Left ventricle myocardium superior (tissue), 1 donor: ENCODE data around the gene POLR2F. TPM values are rescaled to one million over a fixed set of nuclear protein-coding genes. Genes with fewer than 3 reads are reported as not detected.

Experiments used
- ATAC-seq: fragments of 200-7000 bp; cut with Tn5 transposase; one replicate; pipeline ENCODE4 v1.9.1; 2020; ENCODE audit warnings: mild to moderate bottlenecking, moderate library complexity
- DNase-seq: peaks from one replicate; pipeline ENCODE4 v3.0.0-alpha.2; 2020
- intact Hi-C: fragments of 100-400 bp; cut with micrococcal nuclease; formaldehyde crosslinking; loops from one replicate; pipeline ENCODE4 v1.11.0; 2022
- total RNA-seq: library from RNA; stranded (reverse); fragmentation: NEBNext Ultra II Directional; extraction: Animal tissue kit (Norgen Biotek cat#: 25700); gene quantifications from one replicate; pipeline ENCODE4 v1.2.1, GENCODE V29; 2021
- donor health status: DM: no; HTN: yes; CAD: no; lungs with severe emphysema.

POLR2F gene
- total RNA-seq, 1 donor from 2014 or later = 90.7 TPM

DNA sequence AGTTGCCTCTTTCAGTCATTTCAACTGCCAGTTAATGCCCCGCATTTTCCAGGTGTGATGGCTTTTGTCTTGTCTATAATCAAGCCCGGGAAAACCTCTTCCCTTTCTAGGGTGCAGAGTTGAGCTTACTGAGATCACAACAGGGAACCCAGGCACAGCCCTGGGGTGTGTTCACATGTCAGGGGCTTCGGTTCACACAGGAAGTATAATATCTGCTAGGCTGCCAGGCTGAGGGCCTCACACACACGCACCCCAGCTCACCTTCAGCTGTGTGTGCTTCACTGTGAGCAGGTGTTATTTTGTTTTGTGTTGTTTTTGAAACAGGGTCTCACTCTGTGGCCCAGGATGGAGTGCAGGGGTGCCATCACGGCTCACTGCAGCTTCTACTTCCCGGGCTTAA, 40.5 kb downstream of the POLR2F start:
- intact Hi-C loops = no loop called here
- DNase-seq = no peak
- ATAC-seq = no peak

- DNase-seq (no peak), ATAC-seq (no peak)
- intact Hi-C loops = no loop called here
Observed at GRCh38 chr22:37994982-37995381, 41.5 kb downstream of the POLR2F start.

DNA sequence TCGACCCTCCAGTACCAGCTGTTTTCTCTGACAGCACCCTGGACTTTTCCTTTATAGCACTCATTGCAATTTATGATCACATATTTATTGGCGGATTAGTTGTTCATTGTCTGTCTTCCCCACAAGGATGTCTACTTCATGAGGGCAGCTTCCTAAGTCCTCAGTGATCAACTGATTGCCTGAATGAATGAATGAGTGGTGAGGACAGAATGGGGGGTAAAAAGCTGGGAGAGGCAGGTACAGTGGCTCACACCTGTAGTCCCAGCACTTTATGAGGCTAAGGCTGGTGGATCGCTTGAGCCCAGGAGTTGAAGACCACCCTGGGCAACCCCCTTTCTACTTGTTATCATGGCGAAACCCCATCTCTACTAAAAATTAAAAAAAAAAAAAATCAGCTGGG, 42.0 kb downstream of the POLR2F start:
- ATAC-seq = no peak
- DNase-seq = no peak
- intact Hi-C loops = no loop called here

- DNase-seq = no peak
- peak; percentile 32 for ATAC-seq
- intact Hi-C loops = no loop called here
Observed at GRCh38 chr22:37996079-37996478, 42.6 kb downstream of the POLR2F start.

DNA sequence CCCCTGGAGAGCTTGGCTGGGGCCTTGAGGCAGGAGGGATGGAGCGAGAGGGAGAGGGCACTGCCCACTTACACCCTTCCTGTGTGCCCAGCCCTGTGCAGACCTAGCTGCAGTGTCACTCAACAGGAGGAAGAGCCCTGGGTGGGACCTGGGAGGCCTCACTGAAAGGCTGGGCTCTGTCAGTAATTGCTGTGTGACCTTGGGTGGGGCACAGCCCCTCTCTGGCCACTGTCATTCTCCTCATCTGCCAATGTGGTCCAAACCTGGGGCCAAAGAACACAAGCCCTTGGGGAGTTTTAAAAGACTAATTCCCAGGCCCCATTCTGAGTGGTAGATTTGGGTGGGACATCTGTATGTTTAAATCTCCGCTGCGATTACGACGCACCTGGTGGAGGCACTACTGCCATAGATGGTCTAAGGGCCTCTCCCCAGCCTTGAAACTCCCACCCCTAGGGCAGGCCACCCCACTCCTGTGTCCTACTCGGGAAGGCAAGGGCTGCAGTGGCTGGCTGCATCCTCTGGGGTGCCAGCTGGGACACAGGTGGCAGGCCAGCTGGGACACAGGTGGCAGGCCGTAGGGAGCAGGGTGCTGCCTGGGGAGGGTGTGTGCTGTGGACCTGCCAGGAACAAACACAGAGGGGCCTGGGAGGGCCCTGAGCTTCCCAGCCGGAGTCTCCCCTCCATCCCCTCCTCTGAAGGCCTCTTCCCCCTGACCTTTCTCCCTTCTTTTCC, 43.2 kb downstream of the POLR2F start:
- no peak for DNase-seq
- ATAC-seq = no peak
- intact Hi-C loops = no loop called here

- no peak for DNase-seq
- intact Hi-C loops = no loop called here
- ATAC-seq = peak; percentile 16
Observed at GRCh38 chr22:37998543-37998942, 45.0 kb downstream of the POLR2F start.

- ATAC-seq (no peak), DNase-seq (no peak)
- intact Hi-C loops = no loop called here
Observed at GRCh38 chr22:37999236-37999635, 45.7 kb downstream of the POLR2F start.

GRCh38 chr22:37999640-38000272, 46.3 kb downstream of the POLR2F start:
- DNase-seq = no peak
- intact Hi-C loops = no loop called here
- peak; percentile 23 for ATAC-seq

DNA sequence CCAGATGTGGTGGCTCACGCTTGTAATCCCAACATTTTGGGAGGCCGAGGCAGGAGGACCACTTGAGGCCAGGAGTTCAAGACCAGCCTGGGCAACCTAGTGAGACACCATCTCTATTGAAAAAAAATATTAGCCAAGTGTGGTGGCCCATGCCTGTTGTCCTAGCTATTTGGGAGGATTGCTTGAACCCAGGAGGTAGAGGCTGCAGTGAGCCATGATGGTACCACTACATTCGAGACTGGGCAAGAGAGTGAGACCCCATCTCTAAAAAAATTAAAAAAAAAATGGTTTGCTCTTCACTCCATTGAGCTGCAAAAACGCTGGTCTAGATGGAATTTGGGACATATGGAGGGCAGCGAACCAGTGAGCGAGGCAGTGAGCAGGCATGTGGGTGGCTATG, 52.4 kb downstream of the POLR2F start:
- DNase-seq (no peak), ATAC-seq (no peak)
- intact Hi-C loops = no loop called here

DNA sequence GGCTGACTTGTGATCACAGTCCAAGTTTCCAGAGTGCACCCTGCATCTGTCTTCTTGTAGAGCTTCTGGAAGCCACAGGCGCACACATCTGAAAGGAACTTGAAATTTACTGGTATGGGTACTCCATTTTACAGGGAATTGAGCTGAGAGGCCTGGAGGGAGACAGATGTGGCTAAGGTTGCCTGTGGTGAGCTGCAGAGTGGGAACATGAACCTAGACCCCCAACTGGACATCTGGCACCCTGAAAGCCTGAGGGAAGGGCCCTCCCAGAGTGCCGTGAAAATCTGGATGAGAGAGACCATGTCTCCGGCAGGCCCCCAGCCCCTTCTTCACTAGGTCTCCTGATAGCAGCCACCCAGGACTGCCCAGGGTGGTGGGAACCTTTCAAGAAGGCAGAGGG, 53.4 kb downstream of the POLR2F start:
- DNase-seq (no peak), ATAC-seq (no peak)
- intact Hi-C loops = no loop called here

- ATAC-seq (no peak), DNase-seq (no peak)
- intact Hi-C loops = no loop called here
Observed at GRCh38 chr22:38007330-38007902, 53.9 kb downstream of the POLR2F start.

DNA sequence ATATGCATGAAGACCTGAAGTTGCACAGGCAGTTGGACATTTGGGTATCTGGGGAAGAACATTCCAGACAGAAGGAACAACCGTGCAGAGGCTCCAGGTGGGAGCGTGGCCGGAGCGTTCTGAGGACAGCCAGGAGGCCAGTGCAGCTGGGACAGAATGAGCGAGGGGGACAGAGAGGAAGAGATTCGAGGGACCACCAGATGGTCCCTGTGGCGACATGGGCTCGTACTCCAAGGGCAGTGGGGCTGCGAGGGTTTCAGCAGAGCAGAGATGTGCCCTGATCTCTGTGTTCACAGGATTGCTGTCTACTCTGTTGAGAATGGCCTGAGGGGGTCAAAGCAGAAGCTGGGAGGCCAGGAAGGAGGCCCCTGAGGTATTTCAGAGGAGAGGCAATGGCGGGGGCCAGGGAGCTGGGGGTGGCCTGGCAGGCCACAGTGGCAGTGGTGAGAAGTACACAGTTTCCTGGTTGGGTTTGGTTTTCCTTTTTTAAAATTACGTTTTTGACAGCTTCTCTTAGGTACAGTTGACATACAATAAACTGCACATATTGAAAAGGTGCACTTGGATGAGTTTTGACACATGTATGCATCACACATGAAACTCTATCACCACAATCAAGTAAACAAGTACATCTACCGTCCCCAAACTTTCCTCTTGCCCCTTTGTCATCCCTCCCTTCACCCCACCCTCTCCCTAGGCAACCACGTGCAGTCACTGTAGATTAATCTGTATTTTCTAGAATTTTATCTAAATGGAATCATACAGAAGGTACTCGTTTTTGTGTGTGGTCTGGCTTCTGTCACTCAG, 55.7 kb downstream of the POLR2F start:
- ATAC-seq (no peak), DNase-seq (no peak)
- intact Hi-C loops = no loop called here

DNA sequence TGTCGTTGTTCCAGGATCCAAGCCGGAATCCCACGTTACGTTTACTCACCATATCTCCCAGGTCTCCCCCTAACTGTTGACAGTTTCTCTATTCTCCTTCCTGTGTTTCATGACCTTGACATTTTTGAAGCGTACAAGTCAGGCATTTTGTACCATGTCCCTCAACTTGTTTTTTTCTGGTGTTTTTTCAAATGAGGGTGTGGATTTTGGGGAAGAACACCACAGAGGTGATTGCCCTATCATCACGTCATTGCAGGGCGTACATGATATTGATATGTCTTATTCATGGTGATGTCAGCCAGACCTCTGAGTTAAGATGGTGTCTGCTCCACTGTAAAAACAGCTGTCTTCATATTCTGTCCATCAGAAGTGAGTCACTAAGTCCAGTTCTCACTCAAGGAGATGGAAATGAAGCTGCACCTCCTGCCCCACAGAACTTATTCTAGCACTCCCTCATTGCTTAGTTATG, 59.1 kb downstream of the POLR2F start:
- ATAC-seq (no peak), DNase-seq (no peak)
- intact Hi-C loops = no loop called here

DNA sequence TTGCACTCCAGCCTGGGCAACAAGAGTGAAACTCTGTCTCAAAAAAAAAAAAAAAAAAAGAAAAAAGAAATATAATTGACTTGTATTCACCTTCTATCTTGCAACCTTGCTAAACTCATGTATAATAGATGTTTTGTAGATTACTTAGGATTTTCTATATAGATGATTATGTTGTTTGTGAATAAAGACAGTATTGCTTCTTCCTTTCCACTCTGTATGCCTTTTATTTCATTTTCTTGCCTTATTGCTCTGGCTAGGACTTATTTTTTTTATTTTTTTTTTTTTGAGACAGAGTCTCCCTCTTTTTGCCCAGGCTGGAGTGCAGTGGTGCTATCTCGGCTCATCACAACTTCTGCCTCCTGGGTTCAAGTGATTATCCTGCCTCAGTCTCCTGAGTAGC, 60.6 kb downstream of the POLR2F start:
- no peak for ATAC-seq
- intact Hi-C loops = no loop called here
- DNase-seq = no peak

DNA sequence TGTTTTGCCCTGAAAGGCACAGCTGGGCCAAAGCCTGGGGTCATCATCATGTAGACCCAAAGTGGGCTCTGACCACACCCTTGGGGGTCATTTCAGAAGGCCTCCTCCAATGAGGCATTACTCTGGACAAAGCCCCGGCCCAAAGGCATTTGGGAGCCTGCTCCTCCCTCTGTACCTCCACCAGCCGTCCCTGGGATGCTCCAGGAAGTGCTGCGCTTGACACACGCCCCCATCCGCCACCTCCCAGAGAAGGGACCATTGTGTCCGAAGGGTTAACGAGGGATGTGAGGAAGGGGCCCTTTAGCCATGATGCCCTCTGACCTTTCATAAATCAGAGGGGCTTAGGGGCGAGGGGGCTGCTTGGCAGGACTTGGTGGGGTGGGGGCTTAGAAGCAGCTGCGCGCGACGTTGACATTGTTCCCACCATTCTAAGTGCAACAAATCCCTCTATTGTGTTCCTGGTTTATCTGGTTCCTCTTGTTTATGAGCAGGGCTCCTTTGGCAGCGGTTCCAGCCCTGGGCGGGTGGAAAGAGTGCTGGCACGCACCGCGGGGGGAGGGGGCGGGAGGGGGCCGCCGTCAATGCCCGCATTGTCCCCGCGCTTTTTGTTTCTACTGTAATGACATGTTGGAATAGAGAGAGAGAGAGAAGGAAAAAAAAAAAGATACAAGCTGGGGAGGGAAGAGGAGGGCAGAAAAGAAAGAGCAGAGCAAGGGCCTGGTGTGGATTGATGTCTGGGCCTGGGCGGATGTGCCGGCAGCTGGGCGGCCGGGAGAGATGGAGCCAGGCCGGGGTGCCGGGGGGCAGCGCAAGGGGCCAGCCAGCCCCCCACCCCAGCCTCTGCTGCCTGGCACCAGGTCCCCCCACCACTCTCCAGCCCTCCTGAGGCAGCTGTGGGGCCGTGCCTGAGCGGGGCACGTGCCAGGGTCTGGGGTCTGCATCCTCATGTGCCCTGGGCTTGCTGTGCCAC, 63.0 kb downstream of the POLR2F start:
- DNase-seq (peak; percentile 67), ATAC-seq (peak; percentile 55)
- intact Hi-C loops = no loop called here

- ATAC-seq (peak; percentile 90), DNase-seq (peak; percentile 90)
- intact Hi-C loops = no loop called here
Observed at GRCh38 chr22:38017272-38017920, 63.9 kb downstream of the POLR2F start.

- intact Hi-C loops = no loop called here
- DNase-seq (no peak), ATAC-seq (no peak)
Observed at GRCh38 chr22:38017939-38018885, 64.7 kb downstream of the POLR2F start.
